HPDE6-E6E7 (cell line): ENCODE data around the gene KCNIP1.

Experiments used
- DNase-seq: peaks from one replicate; pipeline ENCODE4 v3.0.0; 2011; ENCODE audit warnings: missing footprints; ENCODE audit errors: extremely low spot score

The KCNIP1 gene

GRCh38 chr5:170715141-170715540 lies 211.3 kb downstream of the KCNIP1 start:
- DNase-seq, result no peak

GRCh38 chr5:170716396-170716795 lies 212.6 kb downstream of the KCNIP1 start:
- no peak for DNase-seq

GRCh38 chr5:170719551-170719950 lies 215.7 kb downstream of the KCNIP1 start:
- no peak for DNase-seq

- DNase-seq, result no peak
Observed at GRCh38 chr5:170720179-170720578, 216.4 kb downstream of the KCNIP1 start.

GRCh38 chr5:170720984-170721383 lies 217.2 kb downstream of the KCNIP1 start:
- DNase-seq, result no peak

GRCh38 chr5:170721681-170722080 lies 217.9 kb downstream of the KCNIP1 start:
- DNase-seq, result no peak

GRCh38 chr5:170722316-170722715 lies 218.5 kb downstream of the KCNIP1 start:
- no peak for DNase-seq

- no peak for DNase-seq
Observed at GRCh38 chr5:170731052-170731451, 227.2 kb downstream of the KCNIP1 start.

GRCh38 chr5:170732685-170733084 lies 228.9 kb downstream of the KCNIP1 start:
- no peak for DNase-seq

GRCh38 chr5:170736966-170737365 lies 233.1 kb downstream of the KCNIP1 start:
- DNase-seq, result no peak

- no peak for DNase-seq
Observed at GRCh38 chr5:170737591-170737990, 233.8 kb downstream of the KCNIP1 start.

- no peak for DNase-seq
Observed at GRCh38 chr5:170738840-170739239, 235.0 kb downstream of the KCNIP1 start.

- no peak for DNase-seq
Observed at GRCh38 chr5:170739446-170739845, 235.6 kb downstream of the KCNIP1 start.

GRCh38 chr5:170740551-170741205 lies 236.9 kb downstream of the KCNIP1 start:
- DNase-seq, result no peak

- DNase-seq, result no peak
Observed at GRCh38 chr5:170741801-170742200, 238.0 kb downstream of the KCNIP1 start.

GRCh38 chr5:170743876-170744212 lies 240.0 kb downstream of the KCNIP1 start:
- DNase-seq, result no peak

- DNase-seq, result no peak
Observed at GRCh38 chr5:170745481-170746071, 241.8 kb downstream of the KCNIP1 start.

- no peak for DNase-seq
Observed at GRCh38 chr5:170746075-170746960, 242.5 kb downstream of the KCNIP1 start.

- DNase-seq, result no peak
Observed at GRCh38 chr5:170746961-170747340, 243.1 kb downstream of the KCNIP1 start.

GRCh38 chr5:170747357-170747756 lies 243.5 kb downstream of the KCNIP1 start:
- no peak for DNase-seq

- DNase-seq, result no peak
Observed at GRCh38 chr5:170747851-170748250, 244.0 kb downstream of the KCNIP1 start.

GRCh38 chr5:170748951-170749471 lies 245.2 kb downstream of the KCNIP1 start:
- DNase-seq, result no peak
